SK-N-SH (cell line): ENCODE results near the gene SLC26A4. TPM values are rescaled to one million over a fixed set of nuclear protein-coding genes. Genes with fewer than 3 reads are reported as not detected.
A peak's percentile ranks its signal among the peaks of the same experiment; 100 is the strongest.

Experiments used
- CTCF ChIA-PET: fragments of 300-600, 350-600 bp; formaldehyde crosslinking; extraction: SDS; loops from one replicate; lab custom pipeline; 2021; lab: Yijun Ruan, JAX
- POLR2A ChIA-PET: fragments of 350-600 bp; sonication (Branson Sonifier 250); formaldehyde crosslinking; extraction: SDS; loops from one replicate; lab custom pipeline; 2020; ENCODE audit warnings: antibody characterized with exemption, inconsistent platforms; lab: Yijun Ruan, JAX
- DNase-seq: peaks from one replicate; pipeline ENCODE4 v3.0.0; 2012
- H2AFZ ChIP-seq: fragments of 200-600 bp; sonication (generic); 2 replicates; pipeline ENCODE4 v1.8.1; 2016; ENCODE audit warnings: antibody characterized with exemption, mild to moderate bottlenecking, low read depth
- H3F3A ChIP-seq: fragments of 200-600 bp; sonication (generic); replicated peaks from 2 replicates; pipeline ENCODE3; 2016; ENCODE audit warnings: antibody characterized with exemption, mild to moderate bottlenecking; ENCODE audit not compliant: insufficient read depth
- H3K27ac ChIP-seq, 2 experiments: fragments of 200-500 bp in 1 of 2; fragments of 200-600 bp in 1 of 2; sonication (Bioruptor generic) in 1 of 2; sonication (generic), shearing (Covaris generic) in 1 of 2; 2 replicates each; pipeline versions ENCODE4 v1.5.1 to v1.6.1; 2014 to 2016; ENCODE audit warnings: low read depth in 2 of 2, inconsistent platforms in 1 of 2, low read length in 1 of 2, mild to moderate bottlenecking in 1 of 2, mixed read lengths in 1 of 2
- H3K27me3 ChIP-seq: fragments of 200-600 bp; sonication (generic), shearing (Covaris generic); 2 replicates; pipeline ENCODE4 v1.6.1; 2016; ENCODE audit warnings: mixed run types; ENCODE audit not compliant: insufficient read depth
- H3K36me3 ChIP-seq, 2 experiments: fragments of 200-500 bp in 1 of 2; fragments of 200-600 bp in 1 of 2; sonication (Bioruptor generic) in 1 of 2; sonication (generic) in 1 of 2; replicated peaks in 1 of 2; 2 replicates each; pipeline versions ENCODE3 to v1.5.1; 2014 to 2016; ENCODE audit warnings: low read length in 1 of 2, mild to moderate bottlenecking in 1 of 2; ENCODE audit not compliant: insufficient read depth in 2 of 2, control insufficient read depth in 1 of 2
- H3K4me1 ChIP-seq, 2 experiments: fragments of 200-500 bp in 1 of 2; fragments of 200-600 bp in 1 of 2; sonication (Bioruptor generic) in 1 of 2; sonication (generic), shearing (Covaris generic) in 1 of 2; 2 replicates each; pipeline versions ENCODE4 v1.5.1 to v1.6.1; 2014 to 2016; ENCODE audit warnings: low read depth in 1 of 2, low read length in 1 of 2, mixed run types in 1 of 2; ENCODE audit not compliant: insufficient read depth in 2 of 2, control insufficient read depth in 1 of 2
- H3K4me2 ChIP-seq: fragments of 200-600 bp; sonication (generic), shearing (Covaris generic); 2 replicates; pipeline ENCODE4 v1.6.1; 2017; ENCODE audit warnings: mixed run types
- H3K4me3 ChIP-seq, 2 experiments: fragments of 200-500 bp in 1 of 2; fragments of 200-600 bp in 1 of 2; sonication (Bioruptor generic) in 1 of 2; sonication (generic), shearing (Covaris generic) in 1 of 2; 2 replicates each; pipeline versions ENCODE4 v1.5.1 to v1.8.1; 2014 to 2016; ENCODE audit warnings: low read depth in 2 of 2, inconsistent platforms in 1 of 2, low read length in 1 of 2, mild to moderate bottlenecking in 1 of 2, mixed read lengths in 1 of 2, moderate library complexity in 1 of 2
- H3K79me2 ChIP-seq: fragments of 200-600 bp; sonication (generic); 2 replicates; pipeline ENCODE4 v1.8.1; 2017; ENCODE audit warnings: mild to moderate bottlenecking; ENCODE audit not compliant: insufficient read depth
- H3K9ac ChIP-seq: fragments of 200-600 bp; sonication (generic); 2 replicates; pipeline ENCODE4 v1.6.1; 2017; ENCODE audit warnings: mixed run types
- H3K9me2 ChIP-seq: fragments of 200-600 bp; sonication (generic); 2 replicates; pipeline ENCODE4 v1.6.1; 2017; ENCODE audit warnings: mixed run types
- H3K9me3 ChIP-seq: fragments of 200-600 bp; sonication (generic); 2 replicates; pipeline ENCODE4 v1.6.1; 2017; ENCODE audit warnings: mixed run types, mild to moderate bottlenecking, moderate library complexity
- H4K20me1 ChIP-seq: fragments of 200-600 bp; sonication (generic); 2 replicates; pipeline ENCODE4 v1.6.1; 2017; ENCODE audit warnings: mild to moderate bottlenecking, mixed run types; ENCODE audit not compliant: insufficient read depth
- EP300 ChIP-seq, 2 experiments: IDR thresholded peaks; 2 replicates each; pipeline versions ENCODE4 v1.4.0 to v1.6.1; 2012; ENCODE audit warnings: borderline replicate concordance in 1 of 2, low read depth in 1 of 2, low read length in 1 of 2
- FOSL2 ChIP-seq: IDR thresholded peaks from 2 replicates; pipeline ENCODE4 v1.4.0; 2012; ENCODE audit warnings: low read depth, mild to moderate bottlenecking, moderate library complexity, borderline replicate concordance
- IRF3 ChIP-seq: fragments of 150-350 bp; IDR thresholded peaks from 2 replicates; pipeline ENCODE4 v1.6.1; 2016; ENCODE audit warnings: mild to moderate bottlenecking, low read depth, low read length
- MEF2A ChIP-seq: IDR thresholded peaks from 2 replicates; pipeline ENCODE4 v1.4.0; 2012; ENCODE audit warnings: low read depth, borderline replicate concordance
- MXI1 ChIP-seq: IDR thresholded peaks from 2 replicates; pipeline ENCODE4 v1.6.1; 2012; ENCODE audit warnings: mild to moderate bottlenecking, low read depth, low read length, improper control_type of control experiment
- NFIC ChIP-seq: IDR thresholded peaks from 2 replicates; pipeline ENCODE4 v1.4.0; 2012; ENCODE audit warnings: borderline replicate concordance
- RAD21 ChIP-seq: IDR thresholded peaks from 2 replicates; pipeline ENCODE4 v1.6.1; 2012; ENCODE audit warnings: mild to moderate bottlenecking, low read length
- RCOR1 ChIP-seq: fragments of 150-350 bp; IDR thresholded peaks from 2 replicates; pipeline ENCODE4 v1.6.1; 2017; ENCODE audit warnings: antibody characterized with exemption, low read length
- RXRA ChIP-seq: IDR thresholded peaks from 2 replicates; pipeline ENCODE4 v1.4.0; 2012; ENCODE audit warnings: low read depth, mild to moderate bottlenecking, borderline replicate concordance
- SIN3A ChIP-seq: IDR thresholded peaks from 2 replicates; pipeline ENCODE4 v1.6.1; 2012; ENCODE audit warnings: low read depth, mild to moderate bottlenecking, low read length, moderate library complexity, borderline replicate concordance
- TAF1 ChIP-seq: IDR thresholded peaks from 2 replicates; pipeline ENCODE4 v1.6.1; 2012; ENCODE audit warnings: low read depth, mild to moderate bottlenecking, low read length, moderate library complexity, borderline replicate concordance
- TCF12 ChIP-seq: IDR thresholded peaks from 2 replicates; pipeline ENCODE4 v1.4.0; 2012
- USF1 ChIP-seq: IDR thresholded peaks from 2 replicates; pipeline ENCODE4 v1.4.0; 2012; ENCODE audit warnings: low read depth, borderline replicate concordance
- USF2 ChIP-seq: fragments of 150-350 bp; IDR thresholded peaks from 2 replicates; pipeline ENCODE4 v1.6.1; 2017; ENCODE audit warnings: antibody characterized with exemption, low read length, low read depth, borderline replicate concordance
- YY1 ChIP-seq: IDR thresholded peaks from 2 replicates; pipeline ENCODE4 v1.4.0; 2012; ENCODE audit warnings: low read depth, mild to moderate bottlenecking
- ZBTB33 ChIP-seq: IDR thresholded peaks from 2 replicates; pipeline ENCODE4 v1.4.0; 2012; ENCODE audit warnings: low read depth, borderline replicate concordance
- WGBS: methylation state at CpG from one replicate; pipeline ENCODE4 v1.1.6; 2017; ENCODE audit warnings: low lambda C conversion rate; 5-methylcytosine and 5-hydroxymethylcytosine counted together
- polyA plus RNA-seq, 3 experiments: library from polyadenylated mRNA; depleted of rRNA; stranded (reverse); fragments of >200 nt; gene quantifications; 2 replicates each; pipeline ENCODE4 v1.2.3, GENCODE V29; 2012

Gene SLC26A4
- polyA plus RNA-seq, 1 of the 3 experiments (the other 2 are of a cell fraction), result 0.61 TPM

- Histone ChIP-seq H3K79me2 (peaks cover 71% of the 10 kb centered on the region), H3K4me1 (peaks cover 7 to 20% of the 10 kb centered on the region in 2 experiments; a peak in 3 of 4 replicates), H3K9me2 (no peaks in the 10 kb centered on the region), H3K9ac (no peak overlapping the region), H3K27ac (no peak overlapping the region), H3K9me3 (no peaks in the 10 kb centered on the region), H3K27me3 (no peaks in the 10 kb centered on the region)
- POLR2A ChIA-PET, result no interaction called here
- TF ChIP-seq FOSL2, result no peak
- TF ChIP-seq IRF3, result no peak
- TF ChIP-seq RAD21, result no peak
- no peak for TF ChIP-seq USF1
- no peak for TF ChIP-seq SIN3A
- no peak for TF ChIP-seq MXI1
- TF ChIP-seq, all 33 proteins: peak for 0
- H3K4me3 ChIP-seq, result peak overlapping the region in 1 of 2 experiments; percentile 100; a peak in 1 of 4 replicates
- H3K4me2 ChIP-seq, result peak overlapping the region; percentile 87
- peaks cover 38 to 45% of the 10 kb centered on the region in 2 experiments for H3K36me3 ChIP-seq
- DNase-seq, result no peak
- H4K20me1 ChIP-seq, result peaks cover 54% of the 10 kb centered on the region
- H3F3A ChIP-seq, result peaks cover 19% of the 10 kb centered on the region
- CTCF ChIA-PET, result interaction anchor here (1.1 to 12.8 kb wide), 4 partner anchors 50 to 400 kb away, joined by 3 to 284 read pairs (median 8); no protein-coding TSS in a partner anchor
- no peak overlapping the region for H2AFZ ChIP-seq
- WGBS, result 58% methylated on average over 3 of the region's 3 CpGs
Observed at GRCh38 chr7:107746006-107746405, 85.4 kb downstream of the SLC26A4 start.

GRCh38 chr7:107751113-107751512 lies 90.5 kb downstream of the SLC26A4 start:
- H3K79me2 ChIP-seq, result peaks cover 63% of the 10 kb centered on the region
- TF ChIP-seq USF1, result no peak
- no peak for TF ChIP-seq USF2
- TF ChIP-seq EP300 (IDR thresholded peaks at IDR 0.05; ENCODE audit: borderline replicate concordance in 1 of 2, low read depth in 1 of 2, low read length in 1 of 2), result no peak
- TF ChIP-seq YY1, result no peak
- TF ChIP-seq MEF2A, result no peak
- no peak for TF ChIP-seq NFIC
- no peak for TF ChIP-seq MXI1
- no peak for TF ChIP-seq RCOR1
- no peak for TF ChIP-seq ZBTB33
- TF ChIP-seq TAF1, result no peak
- TF ChIP-seq TCF12, result no peak
- no peak for TF ChIP-seq IRF3
- no peak for TF ChIP-seq RXRA
- no peak for TF ChIP-seq FOSL2

More at GRCh38 chr7:107751113-107751512, 90.5 kb downstream of the SLC26A4 start:
- H3K36me3 ChIP-seq, result peaks cover 84 to 90% of the 10 kb centered on the region in 2 experiments
- peaks cover 52% of the 10 kb centered on the region for H4K20me1 ChIP-seq
- no peaks in the 10 kb centered on the region for H3K9me3 ChIP-seq
- H3K9ac ChIP-seq, result no peak overlapping the region
- H3K27ac ChIP-seq, result no peak overlapping the region
- peaks cover 0 to 3% of the 10 kb centered on the region in 2 experiments; a peak in 2 of 4 replicates for H3K4me1 ChIP-seq
- ChIA-PET CTCF (no interaction called here), POLR2A (no interaction called here)
- no peaks in the 10 kb centered on the region for H3K9me2 ChIP-seq
- 96% methylated on average over 7 of the region's 7 CpGs for WGBS
- DNase-seq, result no peak
- no peaks in the 10 kb centered on the region for H3K27me3 ChIP-seq
- no peak overlapping the region for H2AFZ ChIP-seq
- no peak overlapping the region for H3K4me2 ChIP-seq
- peaks cover 31% of the 10 kb centered on the region for H3F3A ChIP-seq
- H3K4me3 ChIP-seq, result no peak overlapping the region
